IMR-90 (cell line): ENCODE data around the gene ABCA2. TPM values are rescaled to one million over a fixed set of nuclear protein-coding genes. Genes with fewer than 3 reads are reported as not detected.

Experiments used
- ATAC-seq: fragments of 200-7000 bp; cut with Tn5 transposase; 2 replicates; pipeline ENCODE4 v1.9.1; 2020; ENCODE audit warnings: low read depth, mild to moderate bottlenecking, moderate library complexity
- BruUV-seq: library from RNA; stranded (reverse); fragments of 400-500 nt; replicated peaks from 2 replicates; lab custom pipeline; 2021; lab: Mats Ljungman, UMichigan
- CTCF ChIA-PET: fragments of 300-600 bp; formaldehyde crosslinking; extraction: SDS; loops from one replicate; lab custom pipeline; 2021; ENCODE audit warnings: antibody characterized with exemption; lab: Yijun Ruan, JAX
- POLR2A ChIA-PET: fragments of 300-600 bp; sonication (Branson Sonifier 250); formaldehyde crosslinking; loops from one replicate; lab custom pipeline; 2022; ENCODE audit warnings: antibody characterized with exemption; ENCODE audit not compliant: unreplicated experiment; lab: Charles Lee
- DNase-seq: peaks from one replicate; pipeline ENCODE4 v3.0.0; 2013
- H2AFZ ChIP-seq: replicated peaks from 2 replicates; pipeline ENCODE3; 2013; ENCODE audit warnings: low read length, mild to moderate bottlenecking; ENCODE audit not compliant: poor library complexity
- H2AK5ac ChIP-seq: 2 replicates; pipeline ENCODE4 v1.6.1; 2013; ENCODE audit warnings: low read depth, low read length, inconsistent platforms
- H2AK9ac ChIP-seq: replicated peaks from 2 replicates; pipeline ENCODE3; 2013; ENCODE audit warnings: mild to moderate bottlenecking, low read depth, low read length, moderate library complexity; ENCODE audit not compliant: poor library complexity
- H2BK120ac ChIP-seq: 2 replicates; pipeline ENCODE4 v1.6.1; 2013; ENCODE audit warnings: low read depth, low read length, inconsistent platforms
- H2BK15ac ChIP-seq: 3 replicates; pipeline ENCODE4 v1.6.1; 2013; ENCODE audit warnings: low read depth, low read length, inconsistent platforms
- H2BK20ac ChIP-seq: 2 replicates; pipeline ENCODE4 v1.6.1; 2013; ENCODE audit warnings: low read depth, mild to moderate bottlenecking, inconsistent platforms, low read length, moderate library complexity
- H2BK5ac ChIP-seq: 2 replicates; pipeline ENCODE4 v1.6.1; 2013; ENCODE audit warnings: mild to moderate bottlenecking, low read depth, low read length, inconsistent platforms; ENCODE audit not compliant: poor library complexity, severe bottlenecking
- H3K14ac ChIP-seq: replicated peaks from 2 replicates; pipeline ENCODE4 v1.6.1; 2013; ENCODE audit warnings: low read depth, low read length, inconsistent platforms
- H3K18ac ChIP-seq: 2 replicates; pipeline ENCODE4 v1.6.1; 2013; ENCODE audit warnings: low read depth, low read length, control low read depth
- H3K23ac ChIP-seq: 2 replicates; pipeline ENCODE4 v1.6.1; 2013; ENCODE audit warnings: low read depth, low read length, inconsistent platforms
- H3K27ac ChIP-seq: 2 replicates; pipeline ENCODE4 v1.5.1; 2013; ENCODE audit warnings: mild to moderate bottlenecking, control low read depth, low read length; ENCODE audit not compliant: insufficient read depth
- H3K27me3 ChIP-seq: 2 replicates; pipeline ENCODE4 v1.6.1; 2013; ENCODE audit warnings: low read length; ENCODE audit not compliant: control insufficient read depth, insufficient read depth
- H3K36me3 ChIP-seq: 2 replicates; pipeline ENCODE4 v1.6.1; 2013; ENCODE audit warnings: low read length, mixed read lengths; ENCODE audit not compliant: control insufficient read depth, insufficient read depth
- H3K4ac ChIP-seq: 2 replicates; pipeline ENCODE4 v1.6.1; 2013; ENCODE audit warnings: low read depth, low read length, inconsistent platforms
- H3K4me1 ChIP-seq: 2 replicates; pipeline ENCODE4 v1.6.1; 2013; ENCODE audit warnings: low read length, mixed read lengths; ENCODE audit not compliant: control insufficient read depth, insufficient read depth
- H3K4me2 ChIP-seq: 2 replicates; pipeline ENCODE4 v1.6.1; 2013; ENCODE audit warnings: low read depth, mild to moderate bottlenecking, control low read depth, low read length, moderate library complexity
- H3K4me3 ChIP-seq: 2 replicates; pipeline ENCODE4 v1.5.1; 2013; ENCODE audit warnings: low read depth, mild to moderate bottlenecking, control low read depth, low read length, moderate library complexity; ENCODE audit not compliant: insufficient read depth
- H3K56ac ChIP-seq: 2 replicates; pipeline ENCODE4 v1.6.1; 2013; ENCODE audit warnings: low read length, inconsistent platforms; ENCODE audit not compliant: insufficient read depth; ENCODE audit errors: extremely low read depth
- H3K79me1 ChIP-seq, 2 experiments: 2 replicates each; pipeline ENCODE4 v1.6.1; 2013; ENCODE audit warnings: low read length in 2 of 2, inconsistent platforms in 1 of 2, low read depth in 1 of 2
- H3K9ac ChIP-seq: 2 replicates; pipeline ENCODE4 v1.6.1; 2013; ENCODE audit warnings: low read depth, low read length, control low read depth
- H3K9me1 ChIP-seq: 2 replicates; pipeline ENCODE4 v1.6.1; 2013; ENCODE audit warnings: low read length, inconsistent platforms; ENCODE audit not compliant: insufficient read depth
- H3K9me3 ChIP-seq: 2 replicates; pipeline ENCODE4 v1.6.1; 2013; ENCODE audit warnings: low read length; ENCODE audit not compliant: control insufficient read depth, insufficient read depth
- H4K20me1 ChIP-seq: 2 replicates; pipeline ENCODE4 v1.6.1; 2013; ENCODE audit warnings: low read length, inconsistent platforms; ENCODE audit not compliant: insufficient read depth
- H4K5ac ChIP-seq: 2 replicates; pipeline ENCODE4 v1.6.1; 2013; ENCODE audit warnings: mild to moderate bottlenecking, low read depth, low read length, control low read depth
- H4K8ac ChIP-seq, 2 experiments: 2 replicates each; pipeline ENCODE4 v1.6.1; 2013; ENCODE audit warnings: low read depth in 2 of 2, low read length in 2 of 2, control low read depth in 1 of 2, inconsistent platforms in 1 of 2
- H4K91ac ChIP-seq: 2 replicates; pipeline ENCODE4 v1.6.1; 2013; ENCODE audit warnings: low read depth, low read length, inconsistent platforms; ENCODE audit not compliant: insufficient read depth
- BHLHE40 ChIP-seq: fragments of 150-350 bp; IDR thresholded peaks from 2 replicates; pipeline ENCODE4 v1.6.1; 2016; ENCODE audit warnings: mild to moderate bottlenecking, low read depth, low read length
- CEBPB ChIP-seq: IDR thresholded peaks from 2 replicates; pipeline ENCODE4 v1.6.1; 2012; ENCODE audit warnings: low read depth, low read length, improper control_type of control experiment
- CHD1 ChIP-seq: IDR thresholded peaks from 2 replicates; pipeline ENCODE4 v1.6.1; 2012; ENCODE audit warnings: low read depth, low read length, improper control_type of control experiment
- FOS ChIP-seq: fragments of 150-350 bp; IDR thresholded peaks from 2 replicates; pipeline ENCODE4 v1.6.1; 2016; ENCODE audit warnings: low read depth, low read length
- MAFK ChIP-seq: IDR thresholded peaks from 2 replicates; pipeline ENCODE4 v1.6.1; 2012; ENCODE audit warnings: low read depth, low read length, improper control_type of control experiment
- MAZ ChIP-seq: IDR thresholded peaks from 2 replicates; pipeline ENCODE4 v1.6.1; 2012; ENCODE audit warnings: low read depth, mild to moderate bottlenecking, low read length, improper control_type of control experiment, moderate library complexity, borderline replicate concordance
- MXI1 ChIP-seq: IDR thresholded peaks from 2 replicates; pipeline ENCODE4 v1.6.1; 2012; ENCODE audit warnings: low read depth, mild to moderate bottlenecking, low read length, moderate library complexity, borderline replicate concordance
- NFE2L2 ChIP-seq: fragments of 150-350 bp; IDR thresholded peaks from 2 replicates; pipeline ENCODE4 v1.6.1; 2016; ENCODE audit warnings: low read depth, mild to moderate bottlenecking, low read length
- POLR2A ChIP-seq: IDR thresholded peaks from 2 replicates; pipeline ENCODE4 v1.6.1; 2012; ENCODE audit warnings: mild to moderate bottlenecking, low read depth, low read length
- RAD21 ChIP-seq: IDR thresholded peaks from 2 replicates; pipeline ENCODE4 v1.6.1; 2012; ENCODE audit warnings: low read length, improper control_type of control experiment
- RCOR1 ChIP-seq: IDR thresholded peaks from 2 replicates; pipeline ENCODE4 v1.6.1; 2012; ENCODE audit warnings: mild to moderate bottlenecking, low read length, improper control_type of control experiment; ENCODE audit not compliant: insufficient replicate concordance
- RFX5 ChIP-seq: IDR thresholded peaks from 2 replicates; pipeline ENCODE4 v1.8.0; 2012; ENCODE audit warnings: low read depth, mild to moderate bottlenecking, low read length, moderate library complexity
- SMC3 ChIP-seq: fragments of 150-350 bp; IDR thresholded peaks from 2 replicates; pipeline ENCODE4 v1.6.1; 2016; ENCODE audit warnings: low read depth, mild to moderate bottlenecking, antibody characterized with exemption, low read length, moderate library complexity
- WGBS, 2 experiments: methylation state at CpG; one replicate each; pipeline versions ENCODE4 v1.1.5 to v1.1.7; 2013; ENCODE audit warnings: missing lambda C conversion rate in 2 of 2; ENCODE audit not compliant: insufficient read length in 1 of 2; ENCODE audit errors: extremely low coverage in 2 of 2; 5-methylcytosine and 5-hydroxymethylcytosine counted together
- dilution Hi-C: fragments of 300-500 bp; cut with HindIII; formaldehyde crosslinking; loops from one replicate; pipeline ENCODE4 v1.14.3; 2018; ENCODE audit warnings: low sequenced_read_pairs; ENCODE audit not compliant: unreplicated experiment
- in situ Hi-C: fragments of 300-500 bp; cut with MboI; formaldehyde crosslinking; loops from 3 replicates; pipeline ENCODE4 v1.14.3; 2019; ENCODE audit warnings: low sequenced_read_pairs, inconsistent platforms, mixed read lengths
- intact Hi-C: fragments of 100-400 bp; cut with micrococcal nuclease; formaldehyde crosslinking; loops from 2 replicates; pipeline ENCODE4 v1.10.0; 2022
- polyA plus RNA-seq, 3 experiments: library from polyadenylated mRNA; depleted of rRNA; stranded (reverse); fragments of >200 nt; gene quantifications; 2 replicates each; pipeline ENCODE4 v1.2.3, GENCODE V29; 2012; ENCODE audit warnings: low replicate concordance in 1 of 3
- total RNA-seq: library from RNA; depleted of rRNA; stranded (reverse); fragments of >200 nt; gene quantifications from 2 replicates; pipeline ENCODE4 v1.2.3, GENCODE V29; 2012
- TF ChIP-seq, protein P1 (sequence below): fragments of 150-350 bp; IDR thresholded peaks from 2 replicates; pipeline ENCODE4 v1.6.1; 2016; ENCODE audit warnings: low read depth, mild to moderate bottlenecking, low read length, moderate library complexity, borderline replicate concordance
- TF ChIP-seq, protein P2 (sequence below): conservative IDR thresholded peaks from 2 replicates; pipeline ENCODE4 v1.5.1; 2012; ENCODE audit warnings: mild to moderate bottlenecking, low read depth, low read length, improper control_type of control experiment
- TF ChIP-seq, protein P3 (sequence below): fragments of 150-350 bp; IDR thresholded peaks from 2 replicates; pipeline ENCODE4 v1.6.1; 2017; ENCODE audit warnings: mild to moderate bottlenecking, antibody characterized with exemption, low read length, low read depth

ABCA2 gene
- total and polyA plus RNA-seq, 2 of the 4 experiments (the other 2 are of a cell fraction): 3.8 to 46.0 TPM

DNA sequence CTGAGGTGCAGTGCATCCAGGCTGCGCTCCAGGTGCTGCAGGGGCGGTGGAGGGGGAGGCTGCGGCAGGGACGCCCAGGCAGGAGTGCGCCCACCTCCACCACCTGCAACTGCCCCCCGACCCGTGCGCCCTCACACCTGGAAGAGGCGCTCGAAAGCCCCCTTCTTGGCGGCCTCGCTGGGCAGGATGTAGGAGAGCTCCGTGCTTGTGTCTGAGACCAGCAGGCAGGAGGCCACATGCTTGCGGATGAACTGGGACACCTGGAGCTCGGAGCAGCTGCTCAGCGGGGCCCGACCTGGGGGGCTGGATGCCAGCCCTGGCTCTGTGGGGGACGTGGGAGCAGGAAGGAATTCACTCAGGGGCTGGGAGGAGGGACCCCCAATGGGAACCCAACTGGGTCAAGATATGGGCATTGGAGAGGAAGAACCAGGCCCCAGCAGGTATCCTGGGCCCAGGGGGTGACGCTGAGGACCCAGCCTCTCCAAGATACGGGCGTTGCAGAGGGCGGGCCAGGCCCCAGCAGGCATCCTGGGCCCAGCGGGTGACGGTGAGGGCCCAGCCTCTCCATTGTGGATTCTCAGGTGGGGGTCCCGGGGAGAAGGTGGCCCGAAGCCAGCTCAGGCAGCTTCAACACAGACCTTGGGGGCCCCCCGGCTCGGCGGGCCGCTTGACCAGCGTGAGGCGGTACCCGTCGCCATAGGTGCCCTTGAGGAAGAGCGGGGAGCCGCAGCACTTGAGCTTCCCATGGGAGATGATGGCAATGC is 13.1 kb downstream of the ABCA2 start:
- Histone ChIP-seq H3K27me3 (no peaks in the 10 kb centered on the region), H3K56ac (no peak overlapping the region), H2AFZ (no peak overlapping the region), H3K79me1 (no peaks in the 10 kb centered on the region), H2BK120ac (no peak overlapping the region), H3K23ac (no peak overlapping the region), H3K36me3 (peaks cover 44% of the 10 kb centered on the region), H3K9me1 (no peaks in the 10 kb centered on the region), H3K14ac (no peak overlapping the region), H2BK20ac (no peak overlapping the region), H4K5ac (no peak overlapping the region), H2AK9ac (no peak overlapping the region), H3K4me1 (no peaks in the 10 kb centered on the region), H3K27ac (no peak overlapping the region), H4K91ac (no peak overlapping the region), H3K4me3 (no peak overlapping the region), H3K9me3 (no peaks in the 10 kb centered on the region), H3K18ac (no peak overlapping the region), H2AK5ac (no peak overlapping the region), H2BK5ac (no peak overlapping the region), H4K8ac (no peak overlapping the region), H3K4ac (no peak overlapping the region), H4K20me1 (no peaks in the 10 kb centered on the region), H3K9ac (no peak overlapping the region), H2BK15ac (no peak overlapping the region), H3K4me2 (no peak overlapping the region)
- no peak for TF ChIP-seq RCOR1
- TF ChIP-seq, protein P1, sequence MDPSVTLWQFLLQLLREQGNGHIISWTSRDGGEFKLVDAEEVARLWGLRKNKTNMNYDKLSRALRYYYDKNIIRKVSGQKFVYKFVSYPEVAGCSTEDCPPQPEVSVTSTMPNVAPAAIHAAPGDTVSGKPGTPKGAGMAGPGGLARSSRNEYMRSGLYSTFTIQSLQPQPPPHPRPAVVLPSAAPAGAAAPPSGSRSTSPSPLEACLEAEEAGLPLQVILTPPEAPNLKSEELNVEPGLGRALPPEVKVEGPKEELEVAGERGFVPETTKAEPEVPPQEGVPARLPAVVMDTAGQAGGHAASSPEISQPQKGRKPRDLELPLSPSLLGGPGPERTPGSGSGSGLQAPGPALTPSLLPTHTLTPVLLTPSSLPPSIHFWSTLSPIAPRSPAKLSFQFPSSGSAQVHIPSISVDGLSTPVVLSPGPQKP: no peak
- no peak for TF ChIP-seq SMC3
- TF ChIP-seq CEBPB: no peak
- TF ChIP-seq BHLHE40: no peak
- no peak for TF ChIP-seq CHD1
- TF ChIP-seq FOS: no peak
- no peak for TF ChIP-seq MXI1
- no peak for TF ChIP-seq RFX5
- no peak for TF ChIP-seq RAD21
- TF ChIP-seq MAZ: no peak
- TF ChIP-seq, protein P2, sequence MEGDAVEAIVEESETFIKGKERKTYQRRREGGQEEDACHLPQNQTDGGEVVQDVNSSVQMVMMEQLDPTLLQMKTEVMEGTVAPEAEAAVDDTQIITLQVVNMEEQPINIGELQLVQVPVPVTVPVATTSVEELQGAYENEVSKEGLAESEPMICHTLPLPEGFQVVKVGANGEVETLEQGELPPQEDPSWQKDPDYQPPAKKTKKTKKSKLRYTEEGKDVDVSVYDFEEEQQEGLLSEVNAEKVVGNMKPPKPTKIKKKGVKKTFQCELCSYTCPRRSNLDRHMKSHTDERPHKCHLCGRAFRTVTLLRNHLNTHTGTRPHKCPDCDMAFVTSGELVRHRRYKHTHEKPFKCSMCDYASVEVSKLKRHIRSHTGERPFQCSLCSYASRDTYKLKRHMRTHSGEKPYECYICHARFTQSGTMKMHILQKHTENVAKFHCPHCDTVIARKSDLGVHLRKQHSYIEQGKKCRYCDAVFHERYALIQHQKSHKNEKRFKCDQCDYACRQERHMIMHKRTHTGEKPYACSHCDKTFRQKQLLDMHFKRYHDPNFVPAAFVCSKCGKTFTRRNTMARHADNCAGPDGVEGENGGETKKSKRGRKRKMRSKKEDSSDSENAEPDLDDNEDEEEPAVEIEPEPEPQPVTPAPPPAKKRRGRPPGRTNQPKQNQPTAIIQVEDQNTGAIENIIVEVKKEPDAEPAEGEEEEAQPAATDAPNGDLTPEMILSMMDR: no peak
- TF ChIP-seq MAFK: no peak
- no peak for TF ChIP-seq NFE2L2
- TF ChIP-seq, protein P3, sequence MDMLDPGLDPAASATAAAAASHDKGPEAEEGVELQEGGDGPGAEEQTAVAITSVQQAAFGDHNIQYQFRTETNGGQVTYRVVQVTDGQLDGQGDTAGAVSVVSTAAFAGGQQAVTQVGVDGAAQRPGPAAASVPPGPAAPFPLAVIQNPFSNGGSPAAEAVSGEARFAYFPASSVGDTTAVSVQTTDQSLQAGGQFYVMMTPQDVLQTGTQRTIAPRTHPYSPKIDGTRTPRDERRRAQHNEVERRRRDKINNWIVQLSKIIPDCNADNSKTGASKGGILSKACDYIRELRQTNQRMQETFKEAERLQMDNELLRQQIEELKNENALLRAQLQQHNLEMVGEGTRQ: no peak
- no peak for TF ChIP-seq POLR2A
- ChIA-PET CTCF (no interaction called here), POLR2A (no interaction called here)
- in situ Hi-C loops (no loop called here), dilution Hi-C loops (no loop called here), intact Hi-C loops (no loop called here)
- BruUV-seq: no TSS peak
- no peak for DNase-seq
- WGBS, 2 experiments: 98% methylated on average over 8 of the region's 36 CpGs; no CpG with 5 or more reads in 1 of the 2 experiments
- no peak for ATAC-seq
